H1 (cell line): ENCODE measurements around the gene TMED10.

ENCODE experiments used
- CREB1 ChIP-seq: IDR thresholded peaks from 2 replicates; pipeline ENCODE4 v1.6.1; 2012; ENCODE audit warnings: inconsistent platforms
- EZH2 ChIP-seq: fragments of 200-600 bp; sonication (generic); IDR thresholded peaks from 2 replicates; pipeline ENCODE4 v1.7.1; 2012; ENCODE audit warnings: low read depth, mild to moderate bottlenecking, moderate library complexity, low read length, inconsistent platforms; ENCODE audit not compliant: severe bottlenecking
- HDAC6 ChIP-seq: IDR thresholded peaks from one replicate; pipeline ENCODE4 v1.7.1; 2012; ENCODE audit warnings: low read depth, mild to moderate bottlenecking, inconsistent platforms, low read length, moderate library complexity
- KDM1A ChIP-seq: fragments of 200-600, 300-600 bp; sonication (generic); IDR thresholded peaks from 2 replicates; pipeline ENCODE4 v1.7.1; 2016; ENCODE audit warnings: mild to moderate bottlenecking, low read length, borderline replicate concordance
- PHF8 ChIP-seq: fragments of 200-600 bp; sonication (generic); conservative IDR thresholded peaks from 2 replicates; pipeline ENCODE4 v1.7.1; 2012; ENCODE audit warnings: low read depth, mild to moderate bottlenecking, inconsistent platforms, low read length, moderate library complexity
- POLR2A ChIP-seq, 2 experiments: IDR thresholded peaks; 1 replicate in 1 of 2; 2 replicates in 1 of 2; pipeline ENCODE4 v1.6.1; 2011; ENCODE audit warnings: low read depth in 2 of 2, low read length in 2 of 2, mild to moderate bottlenecking in 2 of 2; ENCODE audit errors: control extremely low read depth in 1 of 2
- POLR2AphosphoS5 ChIP-seq: IDR thresholded peaks from 2 replicates; pipeline ENCODE4 v1.6.1; 2011; ENCODE audit warnings: low read depth, low read length
- TAF1 ChIP-seq: IDR thresholded peaks from 2 replicates; pipeline ENCODE4 v1.6.1; 2011; ENCODE audit warnings: mild to moderate bottlenecking, low read depth, low read length
- TBP ChIP-seq: IDR thresholded peaks from 2 replicates; pipeline ENCODE4 v1.6.1; 2011; ENCODE audit warnings: low read depth, low read length, improper control_type of control experiment
- TF ChIP-seq, protein P1 (sequence below), 3 experiments: IDR thresholded peaks; 1 replicate in 2 of 3; 2 replicates in 1 of 3; pipeline versions ENCODE4 v1.5.1 to v1.6.1; 2011; ENCODE audit warnings: low read length in 3 of 3, mild to moderate bottlenecking in 3 of 3, inconsistent platforms in 2 of 3, low read depth in 1 of 3, moderate library complexity in 1 of 3; ENCODE audit not compliant: insufficient read depth in 1 of 3; ENCODE audit errors: control extremely low read depth in 1 of 3
- TF ChIP-seq, protein P2 (sequence below): IDR thresholded peaks from 2 replicates; pipeline ENCODE4 v1.6.1; 2012; ENCODE audit warnings: inconsistent platforms

DNA sequence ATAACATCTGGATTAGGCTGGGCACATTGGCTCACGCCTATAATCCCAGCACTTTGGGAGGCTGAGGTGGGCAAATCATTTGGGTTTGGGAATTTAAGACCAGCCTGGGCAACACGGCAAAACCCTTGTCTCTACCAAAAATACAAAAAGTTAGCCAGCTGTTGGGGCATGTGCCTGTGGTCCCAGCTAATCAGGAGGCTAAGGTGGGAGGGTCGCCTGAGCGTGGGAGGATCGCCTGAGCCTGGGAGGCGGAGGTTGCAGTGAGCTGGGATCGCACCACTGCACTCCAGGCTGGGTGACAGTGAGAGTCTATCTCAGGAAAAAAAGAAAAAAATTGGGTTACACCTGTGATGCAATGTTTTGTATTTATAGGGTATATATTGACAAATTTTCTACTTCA, 54.9 kb downstream of the TMED10 start:
- TF ChIP-seq HDAC6 (no peak), CREB1 (no peak), EZH2 (no peak), PHF8 (no peak), TBP (no peak), POLR2A (IDR thresholded peaks at IDR 0.05; ENCODE audit: control extremely low read depth in 1 of 2, low read depth in 2 of 2, low read length in 2 of 2) (no peak), KDM1A (no peak), POLR2AphosphoS5 (no peak), TAF1 (no peak)
- TF ChIP-seq, protein P1, sequence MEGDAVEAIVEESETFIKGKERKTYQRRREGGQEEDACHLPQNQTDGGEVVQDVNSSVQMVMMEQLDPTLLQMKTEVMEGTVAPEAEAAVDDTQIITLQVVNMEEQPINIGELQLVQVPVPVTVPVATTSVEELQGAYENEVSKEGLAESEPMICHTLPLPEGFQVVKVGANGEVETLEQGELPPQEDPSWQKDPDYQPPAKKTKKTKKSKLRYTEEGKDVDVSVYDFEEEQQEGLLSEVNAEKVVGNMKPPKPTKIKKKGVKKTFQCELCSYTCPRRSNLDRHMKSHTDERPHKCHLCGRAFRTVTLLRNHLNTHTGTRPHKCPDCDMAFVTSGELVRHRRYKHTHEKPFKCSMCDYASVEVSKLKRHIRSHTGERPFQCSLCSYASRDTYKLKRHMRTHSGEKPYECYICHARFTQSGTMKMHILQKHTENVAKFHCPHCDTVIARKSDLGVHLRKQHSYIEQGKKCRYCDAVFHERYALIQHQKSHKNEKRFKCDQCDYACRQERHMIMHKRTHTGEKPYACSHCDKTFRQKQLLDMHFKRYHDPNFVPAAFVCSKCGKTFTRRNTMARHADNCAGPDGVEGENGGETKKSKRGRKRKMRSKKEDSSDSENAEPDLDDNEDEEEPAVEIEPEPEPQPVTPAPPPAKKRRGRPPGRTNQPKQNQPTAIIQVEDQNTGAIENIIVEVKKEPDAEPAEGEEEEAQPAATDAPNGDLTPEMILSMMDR (IDR thresholded peaks at IDR 0.05; ENCODE audit: control extremely low read depth in 1 of 3, insufficient read depth in 1 of 3, low read depth in 1 of 3, low read length in 3 of 3): no peak
- TF ChIP-seq, protein P2, sequence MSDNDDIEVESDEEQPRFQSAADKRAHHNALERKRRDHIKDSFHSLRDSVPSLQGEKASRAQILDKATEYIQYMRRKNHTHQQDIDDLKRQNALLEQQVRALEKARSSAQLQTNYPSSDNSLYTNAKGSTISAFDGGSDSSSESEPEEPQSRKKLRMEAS: no peak
